A673 (cell line): ENCODE measurements around the gene RAET1E. TPM values are rescaled to one million over a fixed set of nuclear protein-coding genes. Genes with fewer than 3 reads are reported as not detected.

Source experiments
- BruUV-seq: library from RNA; stranded (reverse); fragments of 400-500 nt; replicated peaks from 2 replicates; lab custom pipeline; 2021; lab: Mats Ljungman, UMichigan
- CTCF ChIA-PET: fragments of 300-600 bp; sonication (Branson Sonifier 250); formaldehyde crosslinking; loops from one replicate; lab custom pipeline; 2022; ENCODE audit warnings: antibody characterized with exemption; lab: Charles Lee
- POLR2A ChIA-PET: fragments of 300-600 bp; sonication (Branson Sonifier 250); formaldehyde crosslinking; loops from one replicate; lab custom pipeline; 2022; ENCODE audit warnings: antibody characterized with exemption; ENCODE audit not compliant: low non-redundant PET; lab: Charles Lee
- DNase-seq: peaks from one replicate; pipeline ENCODE4 v3.0.0-alpha.2; 2015; ENCODE audit warnings: low spot score
- H3K27ac ChIP-seq: fragments of 200-600 bp; sonication (generic); 2 replicates; pipeline ENCODE4 v1.5.1; 2016; ENCODE audit warnings: mixed run types, low read depth, mild to moderate bottlenecking, mixed read lengths, antibody characterized with exemption, low read length; ENCODE audit not compliant: poor library complexity, severe bottlenecking
- H3K27me3 ChIP-seq: fragments of 200-600 bp; sonication (generic); replicated peaks from 2 replicates; pipeline ENCODE4 v1.6.1; 2017; ENCODE audit warnings: mixed run types, low read depth, mild to moderate bottlenecking, mixed read lengths, antibody characterized with exemption, low read length; ENCODE audit not compliant: insufficient read depth, poor library complexity
- H3K36me3 ChIP-seq: fragments of 200-600 bp; sonication (generic); 2 replicates; pipeline ENCODE4 v1.6.1; 2016; ENCODE audit warnings: mixed run types, mild to moderate bottlenecking, mixed read lengths, antibody characterized with exemption, low read length; ENCODE audit not compliant: insufficient read depth, poor library complexity, severe bottlenecking
- H3K4me1 ChIP-seq: fragments of 200-600 bp; sonication (generic); 2 replicates; pipeline ENCODE4 v1.6.1; 2017; ENCODE audit warnings: mixed run types, mild to moderate bottlenecking, mixed read lengths, antibody characterized with exemption, low read length; ENCODE audit not compliant: insufficient read depth, poor library complexity, severe bottlenecking
- H3K4me3 ChIP-seq: fragments of 200-600 bp; sonication (generic); 2 replicates; pipeline ENCODE4 v1.5.1; 2016; ENCODE audit warnings: low read depth, mixed run types, mild to moderate bottlenecking, mixed read lengths, low read length; ENCODE audit not compliant: poor library complexity, severe bottlenecking
- H3K9me3 ChIP-seq: fragments of 200-600 bp; sonication (generic); 2 replicates; pipeline ENCODE4 v1.6.1; 2016; ENCODE audit warnings: mixed run types, low read depth, mild to moderate bottlenecking, mixed read lengths, antibody characterized with exemption, low read length; ENCODE audit not compliant: poor library complexity, severe bottlenecking
- CTCF ChIP-seq: fragments of 300-800, 200-600 bp; sonication (generic); conservative IDR thresholded peaks from 2 replicates; pipeline ENCODE4 v1.5.1; 2017; ENCODE audit warnings: low read depth, mild to moderate bottlenecking, antibody characterized with exemption, low read length, moderate library complexity, mixed read lengths
- EZH2 ChIP-seq: fragments of 200-600 bp; sonication (generic); IDR thresholded peaks from 2 replicates; pipeline ENCODE4 v1.6.1; 2017; ENCODE audit warnings: borderline replicate concordance, low read depth, mild to moderate bottlenecking, mixed read lengths, antibody characterized with exemption, low read length; ENCODE audit not compliant: poor library complexity, severe bottlenecking
- intact Hi-C: fragments of 100-400 bp; cut with micrococcal nuclease; formaldehyde crosslinking; loops from one replicate; pipeline ENCODE4 v1.10.0; 2022; ENCODE audit not compliant: unreplicated experiment
- total RNA-seq: library from RNA; stranded (reverse); gene quantifications from 2 replicates; pipeline ENCODE4 v1.2.3, GENCODE V29; 2021

The RAET1E gene
- total RNA-seq, 1 experiment from 2014 or later = 3.2 TPM

GRCh38 chr6:149860834-149861602 is 36.9 kb downstream of the RAET1E start:
- no peak overlapping the region for H3K4me3 ChIP-seq
- intact Hi-C loops = loop anchor here (5.0 to 10.0 kb wide), 2 partner anchors 144 to 296 kb away; partner anchors contain the start of genes GINM1 and LATS1
- no peaks in the 10 kb centered on the region for H3K9me3 ChIP-seq
- POLR2A ChIA-PET = no interaction called here
- no peak for TF ChIP-seq EZH2
- TF ChIP-seq CTCF = no peak; the same call in 1 of the 2 replicates
- H3K27me3 ChIP-seq = no peaks in the 10 kb centered on the region
- no peak for DNase-seq
- no peaks in the 10 kb centered on the region for H3K36me3 ChIP-seq
- no TSS peak for BruUV-seq
- no peak overlapping the region for H3K27ac ChIP-seq
- CTCF ChIA-PET = no interaction called here
- peaks cover 23% of the 10 kb centered on the region for H3K4me1 ChIP-seq

- POLR2A ChIA-PET = no interaction called here
- intact Hi-C loops = loop anchor here (5.0 to 10.0 kb wide), 2 partner anchors 143 to 296 kb away; partner anchors contain the start of genes GINM1 and LATS1
These were observed 37.4 kb downstream of the RAET1E start for GRCh38 chr6:149860513-149860833.

GRCh38 chr6:149859938-149860337 is 38.0 kb downstream of the RAET1E start:
- no TSS peak for BruUV-seq
- no peak for TF ChIP-seq CTCF
- no peak for TF ChIP-seq EZH2
- no peaks in the 10 kb centered on the region for H3K36me3 ChIP-seq
- ChIA-PET POLR2A (no interaction called here), CTCF (no interaction called here)
- intact Hi-C loops = loop anchor here (5.0 to 10.0 kb wide), 2 partner anchors 143 to 295 kb away; partner anchors contain the start of genes GINM1 and LATS1
- H3K27me3 ChIP-seq = no peaks in the 10 kb centered on the region
- H3K27ac ChIP-seq = no peak overlapping the region
- no peaks in the 10 kb centered on the region for H3K9me3 ChIP-seq
- peaks cover 33% of the 10 kb centered on the region for H3K4me1 ChIP-seq
- H3K4me3 ChIP-seq = no peak overlapping the region
- DNase-seq = no peak

More at GRCh38 chr6:149860513-149860833, 37.4 kb downstream of the RAET1E start:
- H3K4me3 ChIP-seq = no peak overlapping the region
- no peaks in the 10 kb centered on the region for H3K27me3 ChIP-seq
- H3K36me3 ChIP-seq = no peaks in the 10 kb centered on the region
- DNase-seq = no peak
- H3K4me1 ChIP-seq = peaks cover 28% of the 10 kb centered on the region
- CTCF ChIA-PET = no interaction called here
- no peak overlapping the region for H3K27ac ChIP-seq
- TF ChIP-seq CTCF (no peak), EZH2 (no peak)
- no peaks in the 10 kb centered on the region for H3K9me3 ChIP-seq
- BruUV-seq = no TSS peak
